MV-4-11 (cell line): ENCODE results near the gene LAMTOR4.

ENCODE experiments used
- DNase-seq: peaks from one replicate; lab custom pipeline; 2025; lab: John Stamatoyannopoulos, UW

The LAMTOR4 gene

GRCh38 chr7:100148559-100149328, at the start of gene LAMTOR4:
LAMTOR4 (plus strand) TSS chr7:100148918; CDS start chr7:100148973, 55 bp downstream.
- peak; percentile 99 for DNase-seq

- peak; percentile 20 for DNase-seq
These were observed 49.3 kb upstream of the LAMTOR4 start for GRCh38 chr7:100099452-100099851.

- peak; percentile 86 for DNase-seq
These were observed 48.2 kb upstream of the LAMTOR4 start for GRCh38 chr7:100100420-100101015.

- DNase-seq = peak; percentile 97
These were observed 47.5 kb upstream of the LAMTOR4 start, which contains the start of the genes AP4M1 and MCM7 for GRCh38 chr7:100101016-100101862. AP4M1 (plus strand) TSS chr7:100101643; CDS start chr7:100101715, 72 bp downstream. MCM7 (minus strand) TSS chr7:100101397; CDS start chr7:100101294, 103 bp downstream.

GRCh38 chr7:100102950-100103840, 45.5 kb upstream of the LAMTOR4 start:
- DNase-seq = no peak

GRCh38 chr7:100105534-100105933, 43.2 kb upstream of the LAMTOR4 start:
- no peak for DNase-seq

GRCh38 chr7:100106633-100107032, 42.1 kb upstream of the LAMTOR4 start:
- DNase-seq = no peak

- DNase-seq = no peak
These were observed 41.5 kb upstream of the LAMTOR4 start for GRCh38 chr7:100107125-100107737.

- no peak for DNase-seq
These were observed 40.8 kb upstream of the LAMTOR4 start for GRCh38 chr7:100107890-100108289.

GRCh38 chr7:100109521-100110163, 39.1 kb upstream of the LAMTOR4 start:
- DNase-seq = no peak

- DNase-seq = no peak
These were observed 37.6 kb upstream of the LAMTOR4 start for GRCh38 chr7:100111156-100111555.

- DNase-seq = no peak
These were observed 36.8 kb upstream of the LAMTOR4 start for GRCh38 chr7:100111914-100112313.

- DNase-seq = no peak
These were observed 33.7 kb upstream of the LAMTOR4 start for GRCh38 chr7:100115026-100115425.

GRCh38 chr7:100118388-100119071, 30.2 kb upstream of the LAMTOR4 start:
- no peak for DNase-seq

GRCh38 chr7:100119072-100119969, 29.4 kb upstream of the LAMTOR4 start, which contains the start of the genes CNPY4 and TAF6:
CNPY4 (plus strand) TSS chr7:100119634; CDS start chr7:100119745, 111 bp downstream.
TAF6 (minus strand) TSS chr7:100119358; CDS start chr7:100114209, 5,149 bp downstream.
- DNase-seq = peak; percentile 93

GRCh38 chr7:100119970-100120732, 28.6 kb upstream of the LAMTOR4 start:
- peak; percentile 39 for DNase-seq

- no peak for DNase-seq
These were observed 28.0 kb upstream of the LAMTOR4 start for GRCh38 chr7:100120733-100121036.

- no peak for DNase-seq
These were observed 26.7 kb upstream of the LAMTOR4 start for GRCh38 chr7:100122067-100122466.
